RPMI7951 (cell line): ENCODE data around the gene CLPX. TPM values are rescaled to one million over a fixed set of nuclear protein-coding genes. Genes with fewer than 3 reads are reported as not detected.
"Not testable (repeated sequence)": the region's sequence is repeated elsewhere in the genome, so short reads cannot be mapped to it uniquely, and the experiment has no call there.

Experiments
- DNase-seq: peaks from one replicate; pipeline ENCODE4 v3.0.0-alpha.2; 2012; ENCODE audit warnings: low read depth
- total RNA-seq: library from RNA; depleted of rRNA; stranded (reverse); fragments of >200 nt; shearing (Covaris generic); gene quantifications from 2 replicates; pipeline ENCODE4 v1.2.3, GENCODE V29; 2014

CLPX gene
- total RNA-seq, 1 experiment from 2014 or later: 24.9 TPM

DNA sequence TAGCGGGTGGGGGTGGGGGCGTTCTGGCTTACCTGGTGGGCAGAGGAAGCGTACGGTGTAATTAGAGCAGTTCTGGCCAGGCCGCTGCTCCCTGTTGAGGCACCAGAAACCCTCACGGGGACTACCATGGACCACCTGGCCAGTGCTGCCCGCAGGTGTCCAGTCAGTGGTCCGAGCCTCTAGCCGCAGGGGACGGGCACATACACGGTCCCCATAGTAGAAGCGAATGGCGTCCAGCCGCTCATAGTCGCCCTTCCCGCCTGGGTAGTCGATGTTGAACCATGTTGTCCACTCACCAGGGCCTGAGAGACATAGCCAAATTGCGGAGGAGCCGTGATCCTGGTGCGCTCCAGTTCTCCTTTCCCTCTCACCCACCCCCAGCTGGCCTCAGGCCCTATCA, 21.6 kb upstream of the CLPX start:
- no peak for DNase-seq

GRCh38 chr15:65204931-65205660, 20.0 kb upstream of the CLPX start:
- DNase-seq: no peak

DNA sequence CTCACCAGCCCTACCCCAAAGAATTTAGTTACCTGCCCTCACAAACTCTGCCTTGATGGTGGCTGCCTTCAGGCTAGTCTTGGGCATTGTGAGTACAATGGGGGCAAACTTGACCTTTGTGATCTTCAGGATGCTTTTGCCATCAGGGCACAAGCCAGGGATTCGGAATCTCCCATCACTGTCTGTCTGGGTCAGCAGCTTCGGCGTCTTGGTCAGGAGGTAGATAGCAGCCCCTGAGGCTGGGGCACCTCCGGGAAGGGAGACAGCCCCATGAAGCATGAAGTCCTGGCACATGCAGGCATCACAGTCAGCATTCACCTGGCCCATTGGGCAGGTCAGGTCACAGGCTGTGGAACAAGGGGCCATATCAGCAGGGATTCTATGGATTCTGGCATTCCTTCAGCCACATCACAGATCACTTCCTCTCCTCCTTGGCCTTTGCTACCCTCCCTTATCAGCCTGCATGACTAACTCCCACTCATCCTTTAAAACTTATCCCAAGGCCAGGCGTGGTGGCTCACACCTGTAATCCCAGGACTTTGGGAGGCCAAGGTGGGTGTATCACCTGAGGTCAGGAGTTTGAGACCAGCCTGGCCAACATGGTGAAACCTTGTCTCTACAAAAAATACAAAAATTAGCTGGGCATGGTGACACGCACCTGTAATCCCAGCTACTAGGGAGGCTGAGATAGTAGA, 19.2 kb upstream of the CLPX start:
- no peak for DNase-seq

DNA sequence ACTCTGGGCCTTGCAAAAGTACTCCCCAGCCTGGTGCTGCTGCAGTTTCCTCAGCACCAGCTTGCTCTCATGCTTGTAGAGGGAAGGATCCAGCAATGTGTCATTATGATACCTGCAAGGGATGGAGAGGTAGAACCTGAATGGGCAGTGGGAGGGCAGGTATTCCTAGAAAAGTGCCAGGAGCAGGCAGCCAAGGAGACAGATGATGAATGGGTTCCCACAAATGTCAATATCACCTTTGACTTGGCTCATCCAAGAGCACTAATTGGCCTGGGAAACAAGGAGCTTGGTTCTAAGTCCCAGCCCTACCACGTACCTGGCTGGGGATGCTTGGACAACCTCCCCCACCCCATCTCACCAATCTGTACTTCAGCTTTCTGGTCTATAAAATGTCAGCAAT, 16.8 kb upstream of the CLPX start:
- DNase-seq: no peak

DNA sequence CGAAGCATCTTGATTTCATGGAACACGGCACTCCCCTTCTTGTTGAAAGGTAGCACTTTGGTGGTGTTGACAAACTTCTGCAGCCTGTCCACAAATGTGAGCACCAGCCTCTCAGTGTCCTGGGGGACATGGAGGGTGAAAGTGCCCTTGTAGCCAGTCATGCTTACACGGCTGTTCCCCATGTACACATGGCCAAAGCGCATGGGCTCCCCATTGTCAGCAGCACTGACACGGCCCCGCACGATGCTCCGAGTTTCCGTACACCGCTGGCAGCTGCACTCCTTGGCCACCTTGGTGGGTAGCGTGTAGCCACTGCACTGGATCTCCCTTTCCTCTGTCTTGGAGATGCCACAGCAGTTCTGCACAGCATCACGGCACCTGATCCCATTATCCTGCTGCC, 13.4 kb upstream of the CLPX start:
- no peak for DNase-seq

GRCh38 chr15:65197337-65197645, 12.1 kb upstream of the CLPX start:
- DNase-seq: no peak

GRCh38 chr15:65196637-65197336, 11.6 kb upstream of the CLPX start:
- DNase-seq: no peak

GRCh38 chr15:65195548-65195923, 10.4 kb upstream of the CLPX start:
- DNase-seq: no peak

GRCh38 chr15:65194826-65195547, 9.8 kb upstream of the CLPX start:
- DNase-seq: no peak

DNA sequence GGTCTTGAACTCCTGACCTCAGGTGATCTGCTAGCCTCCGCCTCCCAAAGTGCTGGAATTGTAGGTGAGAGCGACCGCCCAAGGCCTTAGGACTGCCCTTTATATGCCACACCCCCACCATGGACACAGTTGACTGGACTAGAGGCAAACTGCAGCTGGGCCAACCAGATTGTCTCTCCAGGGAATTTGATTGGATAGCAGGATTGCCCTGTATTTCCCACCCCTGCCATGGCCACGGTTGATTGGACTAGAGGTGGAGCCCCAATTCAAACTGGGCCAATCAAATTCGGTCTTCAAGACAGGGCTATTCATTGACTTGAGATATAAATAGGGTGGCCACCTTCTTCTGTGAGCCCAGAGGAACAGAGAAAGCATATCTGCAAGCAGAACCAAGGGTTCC, 6.9 kb upstream of the CLPX start:
- DNase-seq: peak; percentile 48

DNA sequence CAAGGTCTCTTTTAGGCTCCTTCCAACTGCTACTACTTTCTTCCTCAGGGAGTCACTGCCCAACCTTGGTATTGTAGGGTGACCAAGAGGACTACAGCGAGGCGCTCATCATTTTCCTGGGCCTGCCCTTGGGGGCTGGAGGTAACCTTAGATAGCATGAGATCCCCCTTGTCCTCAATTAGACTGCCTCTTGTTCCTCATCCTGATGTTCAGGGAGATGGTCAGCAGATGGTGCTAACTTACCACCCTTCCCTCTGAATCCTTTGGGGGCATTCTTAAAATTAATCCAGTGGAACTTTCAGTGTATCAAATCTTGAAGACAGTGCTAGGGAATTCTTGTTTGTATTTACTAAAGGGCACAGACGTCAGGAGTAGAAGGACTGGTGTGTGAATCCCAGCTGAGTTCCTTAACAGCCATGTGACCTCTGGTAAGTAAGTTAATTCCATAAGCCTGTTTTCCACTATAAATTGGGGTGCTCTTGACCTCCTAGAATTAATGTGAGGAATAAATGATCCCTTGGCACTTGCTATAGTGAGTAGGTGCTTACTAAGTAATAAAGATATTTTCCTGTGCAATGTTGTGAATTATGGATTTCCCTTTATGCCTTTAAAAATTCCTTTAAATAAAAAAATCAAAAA, 4.1 kb upstream of the CLPX start:
- peak; percentile 62 for DNase-seq

DNA sequence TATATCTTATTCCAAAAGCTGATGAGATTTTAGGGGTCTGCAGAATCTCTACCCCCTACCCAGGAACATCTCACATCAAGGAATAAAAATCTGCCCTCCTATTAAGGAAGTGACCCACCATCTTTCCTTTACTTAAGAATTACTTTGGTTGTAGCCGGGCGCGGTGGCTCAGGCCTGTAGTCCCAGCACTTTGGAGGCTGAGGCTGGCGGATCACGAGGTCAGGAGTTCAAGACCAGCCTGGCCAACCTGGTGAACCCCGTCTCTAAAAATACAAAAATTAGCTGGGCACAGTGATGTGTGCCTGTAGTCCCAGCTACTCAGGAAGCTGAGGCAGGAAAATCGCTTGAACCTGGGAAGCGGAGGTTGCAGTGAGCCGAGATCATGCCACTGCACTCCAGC, 3.3 kb upstream of the CLPX start:
- DNase-seq: not testable (repeated sequence)

- DNase-seq: peak; percentile 68
These were observed 756 bp downstream of the CLPX start for GRCh38 chr15:65184305-65184867.

DNA sequence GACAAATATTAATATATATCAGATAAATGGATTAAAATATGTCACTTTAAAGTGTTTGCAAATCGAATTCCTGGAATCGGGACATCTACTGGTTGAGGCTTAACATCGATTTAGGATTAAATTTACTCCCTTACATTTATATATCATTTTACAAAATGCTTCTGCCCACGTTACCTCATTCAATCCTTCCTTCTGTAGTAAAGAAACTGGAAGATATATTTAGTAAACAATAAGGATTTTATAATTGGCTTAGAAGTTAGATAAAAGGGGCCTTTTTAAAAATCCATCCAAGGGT, 1.3 kb downstream of the CLPX start:
- no peak for DNase-seq

DNA sequence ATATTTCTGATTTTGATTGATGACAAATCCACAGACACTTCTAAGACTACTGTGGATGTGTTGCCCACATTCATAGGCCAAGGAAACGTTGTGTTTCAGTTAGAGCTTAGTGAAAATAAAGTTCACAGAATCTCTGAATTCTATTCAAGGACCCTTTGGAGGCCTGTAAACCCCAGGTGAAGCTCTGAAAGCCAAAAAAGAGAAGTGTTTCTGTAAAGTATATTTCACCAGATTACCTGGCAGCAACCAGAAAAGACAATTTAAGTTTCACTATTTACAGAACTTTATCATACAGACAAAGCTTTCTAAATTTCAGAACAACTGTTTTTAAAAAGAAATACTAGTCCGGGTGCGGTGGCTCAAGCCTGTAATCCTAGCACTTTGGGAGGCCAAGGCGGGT, 2.6 kb downstream of the CLPX start:
- DNase-seq: no peak

DNA sequence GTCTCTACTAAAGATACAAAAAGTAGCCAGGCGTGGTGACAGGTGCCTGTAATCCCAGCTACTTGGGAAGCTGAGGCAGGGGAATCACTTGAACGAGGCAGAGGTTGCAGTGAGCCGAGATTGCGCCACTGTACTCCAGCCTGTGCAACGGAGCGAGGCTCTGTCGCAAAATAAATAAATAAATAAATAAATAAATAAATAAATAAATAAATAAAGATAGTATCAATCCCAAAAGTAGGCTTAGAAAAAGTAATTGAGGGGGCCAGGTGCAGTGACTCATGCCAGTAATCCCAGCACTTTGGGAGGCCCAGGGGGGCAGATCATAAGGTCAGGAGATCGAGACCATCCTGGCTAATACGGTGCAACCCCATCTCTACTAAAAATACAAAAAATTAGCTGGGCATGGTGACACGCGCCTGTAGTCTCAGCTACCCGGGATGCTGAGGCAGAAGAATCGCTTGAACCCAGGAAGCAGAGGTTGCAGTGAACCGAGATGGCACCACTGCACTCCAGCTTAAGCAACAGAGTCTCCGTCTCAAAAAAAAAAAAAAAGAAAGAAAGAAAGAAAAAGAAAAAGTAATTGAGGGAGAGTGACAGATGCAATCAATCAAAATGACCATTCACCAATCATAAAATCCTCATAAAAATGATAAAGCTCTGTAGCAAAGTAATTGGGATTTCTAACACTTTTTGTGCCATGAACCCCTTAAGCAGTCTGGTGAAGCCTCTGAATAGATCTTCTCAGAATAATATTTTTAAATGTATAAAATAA, 3.4 kb downstream of the CLPX start:
- DNase-seq: not testable (repeated sequence)

GRCh38 chr15:65180167-65180566, 5.0 kb downstream of the CLPX start:
- DNase-seq: no peak

DNA sequence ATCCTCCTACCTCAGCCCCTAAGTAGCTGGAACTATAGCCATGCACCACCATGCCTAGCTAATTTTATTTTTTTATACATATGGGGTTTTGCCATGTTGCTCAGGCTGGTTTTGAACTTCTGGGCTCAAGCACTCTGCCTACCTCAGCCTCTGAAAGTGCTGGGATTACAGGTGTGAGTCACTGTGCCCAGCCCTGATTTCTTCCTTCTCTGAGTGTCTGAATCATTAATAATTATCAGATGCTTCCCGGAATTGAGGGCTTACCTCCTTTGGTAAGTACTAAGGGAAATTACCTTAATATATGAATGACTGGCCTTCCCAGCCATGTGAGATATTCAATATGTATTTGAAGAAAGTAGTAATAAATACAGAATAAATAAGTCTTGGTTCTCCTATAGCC, 7.2 kb downstream of the CLPX start:
- DNase-seq: no peak

DNA sequence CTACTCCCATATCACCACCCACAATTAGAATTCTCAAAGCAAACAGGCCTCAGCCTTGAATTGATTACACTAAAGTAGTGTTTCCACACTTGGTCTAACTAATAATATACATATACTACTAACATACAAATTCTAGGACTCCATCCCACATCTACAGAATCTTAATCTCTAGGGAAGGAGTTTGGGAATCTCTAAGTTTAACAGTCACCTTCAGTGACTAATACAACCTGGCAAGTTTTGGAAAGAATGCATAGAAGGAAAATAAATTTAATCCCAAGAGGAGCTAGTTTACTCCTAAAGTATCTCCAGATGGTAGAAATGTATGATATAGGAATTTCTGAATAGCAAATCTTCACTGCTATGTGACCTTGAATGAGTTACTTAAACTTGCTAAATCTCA, 9.1 kb downstream of the CLPX start:
- DNase-seq: no peak

DNA sequence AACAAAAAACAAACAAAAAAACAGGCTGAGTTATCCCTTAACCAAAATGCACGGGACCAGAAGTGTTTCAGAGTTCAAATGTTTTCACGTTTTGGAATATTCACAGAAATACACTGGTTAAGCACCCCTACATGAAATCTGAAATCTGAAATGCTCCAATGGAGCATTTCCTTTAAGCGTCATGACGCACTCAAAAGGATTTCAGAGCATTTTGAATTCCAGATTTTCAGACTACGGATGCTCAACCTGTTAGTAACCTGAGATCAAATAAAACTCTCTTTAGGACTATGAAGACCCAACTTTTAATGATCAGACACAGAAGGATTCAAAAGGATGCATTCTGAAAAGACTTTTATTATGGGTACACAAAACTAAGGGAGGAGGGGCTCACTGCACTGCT, 9.6 kb downstream of the CLPX start:
- DNase-seq: no peak

- no peak for DNase-seq
These were observed 10.6 kb downstream of the CLPX start for GRCh38 chr15:65174509-65174908.
